Measurements from ENCODE around the gene KRTAP19-1. TPM values are rescaled to one million over a fixed set of nuclear protein-coding genes. Genes with fewer than 3 reads are reported as not detected.

Gene KRTAP19-1
- polyA plus RNA-seq, 1 donor (not counting 4 experiments of a cell fraction or from before 2014, with no cell fraction given): 0.72 TPM

DNA sequence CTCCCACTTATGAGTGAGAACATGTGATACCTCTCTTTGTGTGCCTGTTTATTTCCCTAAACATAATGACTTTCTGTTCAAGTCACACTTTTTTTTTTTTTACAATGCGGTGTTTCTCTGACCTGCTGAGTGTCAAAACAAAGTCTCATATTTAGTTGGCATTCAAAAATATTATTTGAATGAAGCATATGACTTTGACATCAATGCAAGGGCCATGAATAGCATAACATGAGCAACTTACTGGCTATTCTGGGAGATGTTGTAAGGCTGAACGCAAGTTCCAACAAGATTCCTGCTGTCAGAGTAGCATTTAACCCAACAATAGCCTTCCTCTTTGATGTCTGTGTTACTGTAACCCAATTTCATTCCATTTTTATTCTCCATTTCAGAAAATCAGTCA is 2.0 kb upstream of the KRTAP19-1 start:
- H3K27me3 ChIP-seq (ENCODE audit: control insufficient read depth, extremely low read depth, insufficient read depth, low read length): no peaks in the 10 kb centered on the region
- no peak overlapping the region for H3K4me3 ChIP-seq (ENCODE audit: control insufficient read depth in 2 of 3, extremely low read depth in 1 of 3, insufficient read depth in 2 of 3, low read depth in 1 of 3, low read length in 3 of 3)
- no peak for FAIRE-seq
- peaks cover 8% of the 10 kb centered on the region for H3K4me1 ChIP-seq (ENCODE audit: control insufficient read depth, extremely low read depth, insufficient read depth, low read length)
- no peaks in the 10 kb centered on the region for H3K79me2 ChIP-seq (ENCODE audit: control insufficient read depth, insufficient read depth, low read length)
- no peak overlapping the region for H3K9ac ChIP-seq (ENCODE audit: control insufficient read depth, extremely low read depth, insufficient read depth, low read length)
- H3K9me3 ChIP-seq (ENCODE audit: control insufficient read depth, low read depth, low read length): peaks cover 2% of the 10 kb centered on the region
- no peaks in the 10 kb centered on the region for H3K9me1 ChIP-seq (ENCODE audit: control insufficient read depth, extremely low read depth, insufficient read depth, low read length)
- H3K36me3 ChIP-seq (ENCODE audit: control insufficient read depth in 2 of 2, extremely low read depth in 1 of 2, insufficient read depth in 2 of 2, low read length in 2 of 2): no peaks in the 10 kb centered on the region
- dilution Hi-C loops (cut with MboI; ENCODE audit: extremely low pct_ligation_motif_present, low sequenced_read_pairs): no loop called here
- H4K20me1 ChIP-seq (ENCODE audit: control insufficient read depth, extremely low read depth, insufficient read depth, low read length): no peaks in the 10 kb centered on the region
- no peak overlapping the region for H3K4me2 ChIP-seq (ENCODE audit: control insufficient read depth, extremely low read depth, insufficient read depth, low read depth, low read length)
- no peak overlapping the region for H2AFZ ChIP-seq (ENCODE audit: control insufficient read depth, low read length)
- TF ChIP-seq CTCF (optimal IDR thresholded peaks at IDR 0.05 in 1 of 3, IDR thresholded peaks at IDR 0.05 in 1 of 3, conservative IDR thresholded peaks at IDR 0.05 in 1 of 3; ENCODE audit: extremely low read depth in 1 of 3, insufficient read depth in 2 of 3, low read length in 3 of 3): no peak
- TF ChIP-seq EZH2 (IDR thresholded peaks at IDR 0.05; ENCODE audit: low read length): no peak
- H3K27ac ChIP-seq (ENCODE audit: control insufficient read depth, insufficient read depth, low read length): no peak overlapping the region
- DNase-seq (ENCODE audit: low read depth, low spot score): no peak

DNA sequence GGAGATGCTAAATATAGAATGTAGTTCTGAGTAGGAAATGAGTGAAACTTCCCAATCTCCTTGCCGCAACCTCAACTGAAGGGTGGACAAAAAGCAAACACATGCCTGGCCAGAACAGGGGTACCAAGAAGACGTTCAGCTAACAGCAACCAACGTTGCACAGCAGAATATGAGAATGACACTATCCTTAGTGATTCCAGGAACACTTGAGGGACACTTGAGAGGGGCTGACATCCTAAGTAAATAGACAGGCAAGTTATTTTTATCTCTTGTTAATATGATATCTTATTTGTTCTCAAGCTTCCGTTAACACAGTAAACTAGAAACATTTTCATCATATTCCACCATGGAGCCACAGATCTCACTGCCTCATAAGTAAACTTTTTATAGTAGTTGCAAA is 908 bp downstream of the KRTAP19-1 start:
- Histone ChIP-seq H3K9ac (ENCODE audit: control insufficient read depth, extremely low read depth, insufficient read depth, low read length) (no peak overlapping the region), H3K9me1 (ENCODE audit: control insufficient read depth, extremely low read depth, insufficient read depth, low read length) (no peaks in the 10 kb centered on the region), H3K4me1 (ENCODE audit: control insufficient read depth, extremely low read depth, insufficient read depth, low read length) (peaks cover 8% of the 10 kb centered on the region), H3K9me3 (ENCODE audit: control insufficient read depth, low read depth, low read length) (no peaks in the 10 kb centered on the region), H4K20me1 (ENCODE audit: control insufficient read depth, extremely low read depth, insufficient read depth, low read length) (no peaks in the 10 kb centered on the region), H3K4me2 (ENCODE audit: control insufficient read depth, extremely low read depth, insufficient read depth, low read depth, low read length) (no peak overlapping the region), H3K27ac (ENCODE audit: control insufficient read depth, insufficient read depth, low read length) (no peak overlapping the region), H3K79me2 (ENCODE audit: control insufficient read depth, insufficient read depth, low read length) (no peaks in the 10 kb centered on the region), H3K27me3 (ENCODE audit: control insufficient read depth, extremely low read depth, insufficient read depth, low read length) (no peaks in the 10 kb centered on the region), H2AFZ (ENCODE audit: control insufficient read depth, low read length) (no peak overlapping the region), H3K4me3 (ENCODE audit: control insufficient read depth in 2 of 3, extremely low read depth in 1 of 3, insufficient read depth in 2 of 3, low read depth in 1 of 3, low read length in 3 of 3) (no peak overlapping the region), H3K36me3 (ENCODE audit: control insufficient read depth in 2 of 2, extremely low read depth in 1 of 2, insufficient read depth in 2 of 2, low read length in 2 of 2) (no peaks in the 10 kb centered on the region)
- DNase-seq (ENCODE audit: low read depth, low spot score): no peak
- no peak for FAIRE-seq
- dilution Hi-C loops (cut with MboI; ENCODE audit: extremely low pct_ligation_motif_present, low sequenced_read_pairs): no loop called here
- TF ChIP-seq CTCF (optimal IDR thresholded peaks at IDR 0.05 in 1 of 3, IDR thresholded peaks at IDR 0.05 in 1 of 3, conservative IDR thresholded peaks at IDR 0.05 in 1 of 3; ENCODE audit: extremely low read depth in 1 of 3, insufficient read depth in 2 of 3, low read length in 3 of 3): no peak
- no peak for TF ChIP-seq EZH2 (IDR thresholded peaks at IDR 0.05; ENCODE audit: low read length)

Data from keratinocyte (primary cell).